Measurements from ENCODE around the gene AXL. TPM values are rescaled to one million over a fixed set of nuclear protein-coding genes. Genes with fewer than 3 reads are reported as not detected.
A peak's percentile ranks its signal among the peaks of the same experiment; 100 is the strongest.

Gene AXL
- total and polyA plus RNA-seq, 9 of the 15 experiments (the other 6 are each of a cell fraction or from before 2014, with no cell fraction given) = 0.80 to 6.6 (median 1.6) TPM

DNA sequence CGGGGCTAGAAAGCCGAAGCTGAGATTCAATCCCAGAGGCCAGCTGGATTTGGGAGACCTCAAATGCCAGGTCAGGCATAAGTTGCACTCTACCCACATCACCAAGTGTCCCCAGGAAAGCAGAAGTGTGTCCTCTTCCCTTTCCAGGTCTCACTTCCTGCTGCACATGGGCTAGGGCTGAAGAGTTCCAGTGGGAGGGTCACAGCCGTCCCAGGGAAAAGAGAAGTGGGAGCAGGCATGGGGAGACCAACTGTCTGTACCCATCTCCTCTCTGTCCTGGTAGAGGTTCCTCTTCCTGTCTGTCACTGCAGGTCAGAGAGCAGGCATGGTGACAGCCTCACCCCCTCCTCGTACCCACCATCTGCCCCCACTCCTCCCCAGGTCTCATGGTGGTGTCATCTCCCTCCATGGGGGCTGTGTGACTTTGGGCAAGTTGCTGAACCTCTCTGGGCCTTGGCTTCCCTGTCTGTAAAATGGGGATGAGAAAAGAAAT lies 14.8 kb downstream of the AXL start:
- H3K79me2 ChIP-seq (ENCODE audit: control insufficient read depth, insufficient read depth, low read length) = no peaks in the 10 kb centered on the region
- H3K9me3 ChIP-seq (replicated peaks; ENCODE audit: control insufficient read depth, insufficient read depth, low read depth, low read length) = no peaks in the 10 kb centered on the region
- H3K4me3 ChIP-seq = no peak overlapping the region
- H3K9me1 ChIP-seq (ENCODE audit: control insufficient read depth, insufficient read depth, low read length) = no peaks in the 10 kb centered on the region
- no peaks in the 10 kb centered on the region for H4K20me1 ChIP-seq (replicated peaks; ENCODE audit: control insufficient read depth, insufficient read depth, low read length)
- ChIA-PET CTCF (ENCODE audit: low intra/inter-chr PET ratio) (no interaction called here), POLR2A (interaction anchor here (0.6 kb wide), 1 partner anchor 634 kb away, joined by 3 read pairs; no protein-coding TSS in a partner anchor)
- DNase-seq (ENCODE audit: extremely low read depth in 1 of 4, low spot score in 3 of 4) = no peak
- TF ChIP-seq PTBP1 (IDR thresholded peaks at IDR 0.05; ENCODE audit: low read depth, low read length) = peak; percentile 90; the same call in 1 of the 2 replicates
- TF ChIP-seq CHD4 (IDR thresholded peaks at IDR 0.05; ENCODE audit: insufficient read depth, insufficient replicate concordance, low read depth, low read length, poor library complexity, severe bottlenecking) = peak; percentile 53
- TF ChIP-seq HDAC3 (IDR thresholded peaks at IDR 0.05; ENCODE audit: borderline replicate concordance, partially characterized antibody) = no peak
- TF ChIP-seq ZFP36 (IDR thresholded peaks at IDR 0.05; ENCODE audit: low read depth, low read length, partially characterized antibody) = peak; percentile 88
- TF ChIP-seq RBM25 (IDR thresholded peaks at IDR 0.05; ENCODE audit: low read depth, low read length, severe bottlenecking) = peak; percentile 92
- TF ChIP-seq SPI1 (IDR thresholded peaks at IDR 0.05; ENCODE audit: borderline replicate concordance, low read depth, low read length) = peak; percentile 79
- no peak for TF ChIP-seq ESRRB (CRISPR knock-in tag; IDR thresholded peaks at IDR 0.05; ENCODE audit: borderline replicate concordance)
- TF ChIP-seq KDM1A (IDR thresholded peaks at IDR 0.05) = peak; percentile 42 to 43
- no peak for TF ChIP-seq STAT5B (CRISPR knock-in tag; IDR thresholded peaks at IDR 0.05)
- no peak for TF ChIP-seq ZNF174 (CRISPR knock-in tag; IDR thresholded peaks at IDR 0.05)
- peak; percentile 63 for TF ChIP-seq BCOR (IDR thresholded peaks at IDR 0.05)
- peak; percentile 36 for TF ChIP-seq SMARCA5 (IDR thresholded peaks at IDR 0.05)
- no peak for TF ChIP-seq KAT8 (IDR thresholded peaks at IDR 0.05; ENCODE audit: low read depth)
- peak; percentile 29 to 30; a peak in 2 of 4 replicates for TF ChIP-seq RCOR1 (IDR thresholded peaks at IDR 0.05; ENCODE audit: borderline replicate concordance in 1 of 2, low read depth in 2 of 2, low read length in 2 of 2)
- no peak for TF ChIP-seq NBN (IDR thresholded peaks at IDR 0.05; ENCODE audit: low read depth)
- peaks cover 0 to 10% of the 10 kb centered on the region in 2 experiments; a peak in 2 of 5 replicates for H3K4me1 ChIP-seq (replicated peaks in 1 of 2; ENCODE audit: control insufficient read depth in 2 of 2, insufficient read depth in 2 of 2, low read length in 2 of 2)
- FAIRE-seq = no peak
- BruUV-seq (replicated peaks) = no TSS peak
- H3K27ac ChIP-seq (ENCODE audit: extremely low read depth, low read depth, low read length) = no peak overlapping the region
- no peak overlapping the region for H3K4me2 ChIP-seq (ENCODE audit: insufficient read depth, low read length)
- ATAC-seq = no peak
- H3K36me3 ChIP-seq (ENCODE audit: control insufficient read depth, insufficient read depth, low read length) = no peaks in the 10 kb centered on the region
- no peak overlapping the region for H3K9ac ChIP-seq (ENCODE audit: insufficient read depth in 1 of 2, low read depth in 2 of 2, low read length in 2 of 2)
- intact Hi-C loops (cut with micrococcal nuclease) = no loop called here
- H2AFZ ChIP-seq (ENCODE audit: low read depth, low read length) = no peak overlapping the region
- 45% methylated on average over 3 of the region's 4 CpGs for WGBS (ENCODE audit: insufficient coverage, low coverage, missing lambda C conversion rate)
- in situ Hi-C loops (cut with MboI) = no loop called here
- peaks cover 0 to 7% of the 10 kb centered on the region in 2 experiments; a peak in 2 of 5 replicates for H3K27me3 ChIP-seq (ENCODE audit: control insufficient read depth in 2 of 2, insufficient read depth in 2 of 2, low read length in 2 of 2)
